Measurements from ENCODE around the gene AGTRAP. TPM values are rescaled to one million over a fixed set of nuclear protein-coding genes. Genes with fewer than 3 reads are reported as not detected.

The AGTRAP gene
- total RNA-seq (ENCODE audit: low replicate concordance): 38.0 and 38.6 TPM in 2 replicates
- long read RNA-seq, transcript AGTRAP-201 (5 exons, 1,107 nt): major isoform, 24 of 32 reads
- long read RNA-seq, partial matches to known transcripts: 0 of 32 reads
- long read RNA-seq, other reads (novel, unspliced or antisense): 4 of 32 reads

GRCh38 chr1:11735854-11736745, at the start of gene AGTRAP:
Gene AGTRAP, plus strand, starts transcription at chr1:11736136. Its CDS starts 73 bp downstream, at chr1:11736209.
- peak; percentile 27 for TF ChIP-seq CTCF (conservative IDR thresholded peaks at IDR 0.05)
- Mint-ChIP-seq H3K27me3 (no peaks in the 10 kb centered on the region), H3K36me3 (no peaks in the 10 kb centered on the region), H3K9me3 (no peaks in the 10 kb centered on the region), H3K4me1 (ENCODE audit: unreplicated experiment) (peaks cover 37% of the 10 kb centered on the region), H3K4me3 (peak within 1 kb of the TSS; percentile 93), H3K27ac (peak within 1 kb of the TSS; percentile 86)
- peak; percentile 94 for DNase-seq (ENCODE audit: extremely low spot score, unreplicated experiment)

- H3K4me3 Mint-ChIP-seq: no peak overlapping the region
These were observed 47.4 kb upstream of the AGTRAP start for GRCh38 chr1:11688506-11688905.

GRCh38 chr1:11690397-11691301, 45.3 kb upstream of the AGTRAP start:
- TF ChIP-seq CTCF (conservative IDR thresholded peaks at IDR 0.05): no peak
- no peaks in the 10 kb centered on the region for H3K36me3 Mint-ChIP-seq
- H3K27ac Mint-ChIP-seq: peak overlapping the region; percentile 71
- H3K4me1 Mint-ChIP-seq (ENCODE audit: unreplicated experiment): peaks cover 21% of the 10 kb centered on the region
- H3K9me3 Mint-ChIP-seq: no peaks in the 10 kb centered on the region
- peak overlapping the region; percentile 87 for H3K4me3 Mint-ChIP-seq
- DNase-seq (ENCODE audit: extremely low spot score, unreplicated experiment): peak; percentile 82
- peaks cover 33% of the 10 kb centered on the region for H3K27me3 Mint-ChIP-seq

More at GRCh38 chr1:11688506-11688905, 47.4 kb upstream of the AGTRAP start:
- no peak for DNase-seq (ENCODE audit: extremely low spot score, unreplicated experiment)
- H3K27me3 Mint-ChIP-seq: peaks cover 25% of the 10 kb centered on the region
- no peak for TF ChIP-seq CTCF (conservative IDR thresholded peaks at IDR 0.05)
- no peaks in the 10 kb centered on the region for H3K36me3 Mint-ChIP-seq
- no peak overlapping the region for H3K27ac Mint-ChIP-seq
- no peaks in the 10 kb centered on the region for H3K9me3 Mint-ChIP-seq
- peaks cover 25% of the 10 kb centered on the region for H3K4me1 Mint-ChIP-seq (ENCODE audit: unreplicated experiment)

GRCh38 chr1:11691302-11691914, 44.5 kb upstream of the AGTRAP start, which contains the start of gene DRAXIN:
Gene DRAXIN, plus strand, starts transcription at chr1:11691710. Its CDS starts 14,549 bp downstream, at chr1:11706259.
- no peak for TF ChIP-seq CTCF (conservative IDR thresholded peaks at IDR 0.05)
- DNase-seq (ENCODE audit: extremely low spot score, unreplicated experiment): no peak
- peaks cover 33% of the 10 kb centered on the region for H3K27me3 Mint-ChIP-seq
- peak within 1 kb of the TSS; percentile 87 for H3K4me3 Mint-ChIP-seq
- no peaks in the 10 kb centered on the region for H3K36me3 Mint-ChIP-seq
- peaks cover 21% of the 10 kb centered on the region for H3K4me1 Mint-ChIP-seq (ENCODE audit: unreplicated experiment)
- peak within 1 kb of the TSS; percentile 71 for H3K27ac Mint-ChIP-seq
- H3K9me3 Mint-ChIP-seq: no peaks in the 10 kb centered on the region

All from type B pancreatic cell (in vitro differentiated cells).